ENCODE measurements around the gene FAM200B. TPM values are rescaled to one million over a fixed set of nuclear protein-coding genes. Genes with fewer than 3 reads are reported as not detected.

The FAM200B gene
- 10 to 100 TPM; 14.3 to 15.6 (median 14.5) TPM for total RNA-seq
- total RNA-seq (2013) = 20.0 TPM

DNA sequence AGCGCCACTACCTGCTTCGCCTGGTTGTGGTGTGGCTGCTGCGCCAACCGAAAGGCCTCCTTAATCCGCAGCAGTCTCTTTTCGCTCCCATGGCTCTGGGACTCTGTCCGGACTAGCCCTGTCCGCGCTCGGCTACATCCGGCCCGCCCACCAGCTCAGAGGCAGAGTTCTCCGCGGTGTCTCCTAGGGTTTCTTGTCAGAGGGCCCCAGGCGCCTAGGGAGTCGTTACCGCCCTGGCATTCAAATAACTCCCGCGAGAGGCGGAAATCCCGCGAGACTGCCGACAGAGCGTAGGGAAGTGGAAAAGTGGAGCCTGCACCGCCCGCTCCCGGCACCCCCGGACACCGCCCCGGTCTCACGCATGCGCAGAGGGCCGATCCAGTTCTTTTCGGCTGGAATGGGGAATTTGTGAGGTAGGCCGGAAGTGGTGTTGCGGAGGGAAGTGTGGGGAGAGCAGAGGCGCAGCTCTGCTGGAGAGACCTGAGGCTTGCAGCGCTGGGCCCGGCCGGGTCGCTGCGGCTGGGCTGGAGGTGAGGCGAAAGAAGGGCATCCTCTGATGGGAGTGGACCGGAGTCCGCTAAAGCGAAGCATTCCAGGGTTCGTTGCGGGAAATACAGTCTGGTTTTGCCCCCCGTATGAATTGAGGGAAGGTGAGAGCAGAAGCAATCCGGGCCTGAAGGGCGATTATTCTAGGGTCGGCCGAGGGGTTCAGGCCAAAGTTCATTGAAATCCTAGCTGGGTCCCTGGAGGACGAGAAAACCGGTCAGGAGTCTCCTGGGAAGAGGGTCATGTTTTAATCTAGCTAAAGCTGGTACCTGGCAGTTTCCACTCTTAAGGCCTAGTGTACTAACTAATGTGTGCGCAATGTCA is at the start of gene FAM200B:
Gene FAM200B (plus strand): TSS at position 456 of the 870 bp plus-strand sequence. CDS start 5,151 bp downstream, outside the sequence.
- no peaks in the 10 kb centered on the region for H3K36me3 Mint-ChIP-seq
- intact Hi-C loops (cut with micrococcal nuclease) = loop anchor here (2.0 kb wide), 1 partner anchor 27 kb away; the partner anchor contains the start of gene FBXL5
- Histone ChIP-seq H3K4me3 (ENCODE audit: low read length) (peak within 1 kb of the TSS; percentile 93), H3K9me3 (ENCODE audit: control insufficient read depth, insufficient read depth, low read length) (no peaks in the 10 kb centered on the region), H3K27me3 (ENCODE audit: control insufficient read depth, insufficient read depth, low read length) (no peaks in the 10 kb centered on the region), H3K36me3 (ENCODE audit: control insufficient read depth, insufficient read depth, low read length) (peaks cover 4% of the 10 kb centered on the region), H3K4me1 (ENCODE audit: control insufficient read depth, insufficient read depth, low read length) (peaks cover 4% of the 10 kb centered on the region), H3K27ac (ENCODE audit: low read length) (peak within 1 kb of the TSS; percentile 76)
- no peaks in the 10 kb centered on the region for H3K9me3 Mint-ChIP-seq
- H3K27ac Mint-ChIP-seq = peak within 1 kb of the TSS; percentile 97
- no peaks in the 10 kb centered on the region for H3K27me3 Mint-ChIP-seq (ENCODE audit: low read depth in 2 of 2)
- WGBS (ENCODE audit: insufficient coverage) = under 1% methylated on average over 56 of the region's 56 CpGs
- ATAC-seq (peak; percentile 95 to 98 (median 96)), DNase-seq (peak; percentile 95 to 96)
- H3K4me3 Mint-ChIP-seq = peak within 1 kb of the TSS; percentile 93
- H3K4me1 Mint-ChIP-seq = peaks cover 31 to 43% of the 10 kb centered on the region in 2 donors
- TF ChIP-seq, protein P1, sequence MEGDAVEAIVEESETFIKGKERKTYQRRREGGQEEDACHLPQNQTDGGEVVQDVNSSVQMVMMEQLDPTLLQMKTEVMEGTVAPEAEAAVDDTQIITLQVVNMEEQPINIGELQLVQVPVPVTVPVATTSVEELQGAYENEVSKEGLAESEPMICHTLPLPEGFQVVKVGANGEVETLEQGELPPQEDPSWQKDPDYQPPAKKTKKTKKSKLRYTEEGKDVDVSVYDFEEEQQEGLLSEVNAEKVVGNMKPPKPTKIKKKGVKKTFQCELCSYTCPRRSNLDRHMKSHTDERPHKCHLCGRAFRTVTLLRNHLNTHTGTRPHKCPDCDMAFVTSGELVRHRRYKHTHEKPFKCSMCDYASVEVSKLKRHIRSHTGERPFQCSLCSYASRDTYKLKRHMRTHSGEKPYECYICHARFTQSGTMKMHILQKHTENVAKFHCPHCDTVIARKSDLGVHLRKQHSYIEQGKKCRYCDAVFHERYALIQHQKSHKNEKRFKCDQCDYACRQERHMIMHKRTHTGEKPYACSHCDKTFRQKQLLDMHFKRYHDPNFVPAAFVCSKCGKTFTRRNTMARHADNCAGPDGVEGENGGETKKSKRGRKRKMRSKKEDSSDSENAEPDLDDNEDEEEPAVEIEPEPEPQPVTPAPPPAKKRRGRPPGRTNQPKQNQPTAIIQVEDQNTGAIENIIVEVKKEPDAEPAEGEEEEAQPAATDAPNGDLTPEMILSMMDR (IDR thresholded peaks at IDR 0.05) = no peak

DNA sequence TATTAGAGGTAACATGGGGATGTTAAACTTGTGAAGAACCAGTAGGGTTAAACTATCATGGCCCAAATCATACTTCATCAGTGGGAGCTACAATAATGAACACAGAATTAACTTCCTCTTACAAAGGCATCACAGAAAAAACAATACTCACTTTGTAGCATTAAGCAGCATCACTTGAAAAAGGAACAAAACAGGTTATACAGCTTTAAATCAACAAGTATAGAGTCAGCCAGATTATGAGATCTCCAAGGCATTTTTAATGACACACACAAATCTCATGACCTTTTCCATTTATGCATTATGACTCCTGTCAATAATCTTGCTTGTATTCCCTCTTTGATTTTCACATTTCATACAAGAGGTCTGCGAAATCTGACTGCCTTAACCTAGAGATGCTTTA is 44.8 kb upstream of the FAM200B start:
- Histone ChIP-seq H3K27ac (ENCODE audit: low read length) (no peak overlapping the region), H3K4me1 (ENCODE audit: control insufficient read depth, insufficient read depth, low read length) (no peaks in the 10 kb centered on the region), H3K27me3 (ENCODE audit: control insufficient read depth, insufficient read depth, low read length) (no peaks in the 10 kb centered on the region), H3K9me3 (ENCODE audit: control insufficient read depth, insufficient read depth, low read length) (no peaks in the 10 kb centered on the region), H3K4me3 (ENCODE audit: low read length) (no peak overlapping the region), H3K36me3 (ENCODE audit: control insufficient read depth, insufficient read depth, low read length) (peaks cover 58% of the 10 kb centered on the region)
- intact Hi-C loops (cut with micrococcal nuclease) = no loop called here
- no peak for DNase-seq
- Mint-ChIP-seq H3K9me3 (no peaks in the 10 kb centered on the region), H3K27ac (peak overlapping the region; percentile 18 to 59), H3K36me3 (peaks cover 8% of the 10 kb centered on the region), H3K4me3 (no peak overlapping the region), H3K27me3 (ENCODE audit: low read depth in 2 of 2) (no peaks in the 10 kb centered on the region), H3K4me1 (peaks cover 4 to 15% of the 10 kb centered on the region in 2 donors)
- WGBS (ENCODE audit: insufficient coverage) = no CpG with 5 or more reads among the region's 1 CpG
- ATAC-seq = no peak
- TF ChIP-seq, protein P1 (IDR thresholded peaks at IDR 0.05) = no peak

DNA sequence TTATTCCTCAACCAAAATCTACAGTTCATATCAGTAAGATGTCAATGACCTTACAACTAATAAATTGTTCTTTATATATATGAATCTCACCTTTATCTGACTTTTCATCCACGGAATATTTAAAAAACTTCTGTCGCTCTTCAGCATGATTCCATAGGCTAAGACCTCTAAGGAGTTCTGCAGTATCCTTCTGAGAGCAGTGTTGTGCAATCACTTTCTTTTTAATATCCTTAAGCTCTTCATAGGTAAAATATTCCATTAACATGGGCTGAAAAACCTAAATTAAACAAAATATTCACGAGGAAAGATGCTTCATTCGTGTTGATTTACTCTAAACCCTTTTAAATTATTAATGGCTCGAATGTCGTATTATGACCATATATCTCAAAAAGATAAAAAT is 43.2 kb upstream of the FAM200B start:
- H3K4me1 ChIP-seq (ENCODE audit: control insufficient read depth, insufficient read depth, low read length) = no peaks in the 10 kb centered on the region
- peaks cover 12 to 22% of the 10 kb centered on the region in 2 donors for H3K4me1 Mint-ChIP-seq
- H3K4me3 Mint-ChIP-seq = no peak overlapping the region
- no peak for DNase-seq
- H3K27me3 Mint-ChIP-seq (ENCODE audit: low read depth in 2 of 2) = no peaks in the 10 kb centered on the region
- no peaks in the 10 kb centered on the region for H3K9me3 ChIP-seq (ENCODE audit: control insufficient read depth, insufficient read depth, low read length)
- peaks cover 56% of the 10 kb centered on the region for H3K36me3 ChIP-seq (ENCODE audit: control insufficient read depth, insufficient read depth, low read length)
- H3K9me3 Mint-ChIP-seq = no peaks in the 10 kb centered on the region
- no peaks in the 10 kb centered on the region for H3K27me3 ChIP-seq (ENCODE audit: control insufficient read depth, insufficient read depth, low read length)
- ATAC-seq = no peak
- intact Hi-C loops (cut with micrococcal nuclease) = no loop called here
- H3K36me3 Mint-ChIP-seq = no peaks in the 10 kb centered on the region
- H3K27ac Mint-ChIP-seq = no peak overlapping the region
- 97% methylated on average over 6 of the region's 6 CpGs for WGBS (ENCODE audit: insufficient coverage)
- H3K27ac ChIP-seq (ENCODE audit: low read length) = no peak overlapping the region
- TF ChIP-seq, protein P1 (IDR thresholded peaks at IDR 0.05) = no peak
- H3K4me3 ChIP-seq (ENCODE audit: low read length) = no peak overlapping the region
